GM10847 (cell line): ENCODE measurements around the gene NCK1.

ENCODE experiments used
- POLR2A ChIP-seq: IDR thresholded peaks from 2 replicates; pipeline ENCODE4 v1.6.1; 2011; ENCODE audit not compliant: insufficient read length; ENCODE audit errors: extremely low read depth

The NCK1 gene

DNA sequence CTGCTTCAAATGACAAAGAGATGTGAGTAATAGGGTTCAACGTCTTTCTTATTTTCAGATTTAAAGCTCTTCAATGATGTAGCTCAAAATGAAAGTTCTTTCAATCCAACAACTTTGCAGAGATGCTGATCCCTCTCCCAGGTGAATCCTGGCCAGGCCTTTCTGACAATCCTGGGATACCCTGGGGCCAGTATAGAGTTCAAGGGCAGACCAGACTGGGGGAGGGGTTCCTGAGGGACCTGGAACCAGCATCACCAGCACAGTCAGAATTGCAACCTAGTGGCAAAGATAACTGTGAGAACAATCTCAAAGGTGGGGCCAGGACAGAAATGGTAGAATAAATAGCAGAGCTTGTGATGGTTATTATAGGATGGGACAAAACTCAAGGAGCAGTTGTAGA, 19.7 kb upstream of the NCK1 start:
- TF ChIP-seq POLR2A = no peak

DNA sequence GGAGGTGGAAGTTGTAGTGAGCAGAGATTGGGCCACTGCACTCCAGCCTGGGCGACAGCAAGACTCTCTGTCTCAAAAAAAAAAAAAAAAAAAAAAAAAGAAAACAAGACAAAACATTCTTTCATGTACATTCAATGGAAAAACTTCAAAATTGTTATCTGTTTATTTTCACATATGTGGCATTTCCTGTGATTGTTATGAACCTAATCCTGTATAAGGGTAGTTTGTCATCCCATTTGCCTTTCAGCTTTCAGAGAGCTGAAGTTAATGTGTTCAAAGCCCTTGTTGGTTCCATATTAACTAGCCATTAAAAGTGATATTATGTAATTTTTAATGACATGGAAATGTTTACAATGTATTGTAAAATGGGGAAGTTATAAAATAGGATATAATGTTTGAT, 17.3 kb upstream of the NCK1 start:
- TF ChIP-seq POLR2A = no peak

DNA sequence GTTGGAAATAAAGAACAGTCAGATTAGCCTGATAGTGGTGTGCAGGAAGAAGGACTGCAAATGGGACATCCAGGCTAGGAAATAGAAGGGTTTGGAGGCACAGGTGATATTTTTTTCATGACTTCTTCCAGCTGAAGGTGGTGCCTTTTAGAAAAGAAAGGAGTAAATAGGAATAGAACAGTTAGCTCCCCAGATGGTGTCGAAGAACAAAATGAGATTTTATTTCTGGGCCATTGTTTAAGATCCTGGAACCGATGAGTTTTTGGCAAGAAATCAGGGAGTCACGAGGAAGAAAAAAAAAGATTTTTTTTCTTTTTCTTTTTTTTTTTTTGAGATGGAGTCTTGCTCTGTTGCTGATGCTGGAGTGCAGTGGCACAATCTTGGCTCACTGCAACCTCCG, 9.8 kb upstream of the NCK1 start:
- TF ChIP-seq POLR2A = no peak

DNA sequence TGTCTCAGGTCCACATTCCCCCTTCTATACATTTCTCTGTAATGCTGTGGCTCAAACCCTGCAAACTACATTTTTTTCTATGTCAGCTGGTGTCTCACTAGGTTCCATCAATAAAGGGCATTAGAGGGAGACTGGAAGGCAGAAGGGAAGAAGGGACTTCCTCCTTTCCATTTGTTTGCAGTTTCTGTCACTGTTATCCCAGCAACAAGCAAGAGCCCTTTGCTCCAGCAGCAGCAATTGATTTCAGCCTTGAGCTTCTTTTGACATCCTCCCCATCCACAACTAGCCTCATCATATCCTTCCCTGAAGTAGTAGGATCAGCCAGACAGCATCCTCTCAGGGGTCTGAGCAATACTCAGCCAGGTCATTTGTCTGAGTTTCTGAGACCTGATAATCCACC, 5.3 kb upstream of the NCK1 start:
- TF ChIP-seq POLR2A = no peak

DNA sequence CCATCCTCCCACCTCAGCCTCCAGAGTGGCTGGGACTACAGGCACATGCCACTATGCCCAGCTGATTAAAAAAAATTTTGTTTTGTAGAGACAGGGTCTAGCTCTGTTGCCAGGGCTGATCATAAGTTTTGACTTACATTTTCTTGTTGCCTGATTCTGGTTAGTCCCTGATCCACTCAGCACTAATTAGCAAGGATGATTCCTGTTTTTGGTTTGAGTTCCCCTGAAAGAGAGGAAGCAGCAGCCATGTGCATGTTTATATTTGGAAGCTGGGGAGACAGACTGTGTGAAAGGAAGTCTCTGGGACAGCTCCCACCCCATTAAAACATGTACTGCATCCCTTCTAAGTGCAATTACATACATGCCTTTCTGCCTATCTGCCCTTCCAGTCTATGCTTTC, 3.6 kb upstream of the NCK1 start:
- TF ChIP-seq POLR2A = no peak

DNA sequence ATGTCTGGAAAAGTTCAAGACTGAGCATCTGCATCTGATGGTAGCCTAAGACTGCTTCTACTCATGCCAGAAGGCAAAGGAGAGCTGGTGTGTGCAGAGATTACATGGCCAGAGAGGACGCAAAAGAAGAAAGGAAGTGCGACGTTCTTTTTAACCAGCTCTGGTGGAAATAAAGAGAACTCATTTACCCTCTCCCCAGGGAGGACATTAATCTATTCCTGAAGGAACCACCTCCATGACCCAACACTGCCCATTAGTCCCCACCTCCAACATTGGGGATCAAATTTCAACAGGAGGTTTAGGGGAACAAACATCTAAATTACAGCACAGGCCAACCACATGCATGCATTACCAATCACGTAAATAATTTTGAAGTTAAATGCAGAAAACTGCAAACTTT, 1.5 kb upstream of the NCK1 start:
- no peak for TF ChIP-seq POLR2A

DNA sequence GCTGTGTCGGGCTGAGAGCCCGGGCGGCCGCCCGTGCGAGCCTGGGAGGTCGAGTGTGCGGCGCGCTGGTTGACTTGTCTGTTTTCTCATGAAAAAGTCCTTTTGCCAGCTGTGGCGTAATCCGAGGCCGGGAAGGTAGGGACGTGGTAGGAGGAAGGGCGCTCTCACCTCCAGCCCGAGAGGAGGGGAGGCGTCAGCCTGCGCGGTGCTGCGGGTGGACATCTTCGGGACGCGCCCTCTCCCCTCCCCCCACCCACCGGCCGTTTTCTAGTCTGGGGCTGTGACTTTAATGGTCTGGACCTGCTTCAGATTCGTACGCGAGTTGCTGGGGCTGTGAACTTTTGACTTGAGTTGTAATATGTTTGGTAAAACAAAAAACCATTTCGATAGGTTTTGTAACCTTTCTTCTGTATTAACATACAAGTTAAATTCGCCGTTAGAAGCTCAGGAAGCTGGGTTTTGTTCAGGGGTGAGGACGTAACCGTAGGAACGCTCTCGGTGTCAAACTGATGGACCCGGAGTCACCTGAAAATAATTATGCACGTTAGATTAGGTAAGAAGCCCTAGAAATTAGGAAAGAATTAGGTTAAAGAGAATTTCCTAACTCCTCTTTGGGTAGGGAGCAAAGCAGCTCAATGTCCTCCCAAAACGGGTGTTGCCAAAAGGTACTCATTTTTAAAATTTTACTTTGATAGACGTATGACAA, 762 bp downstream of the NCK1 start:
- TF ChIP-seq POLR2A = no peak

DNA sequence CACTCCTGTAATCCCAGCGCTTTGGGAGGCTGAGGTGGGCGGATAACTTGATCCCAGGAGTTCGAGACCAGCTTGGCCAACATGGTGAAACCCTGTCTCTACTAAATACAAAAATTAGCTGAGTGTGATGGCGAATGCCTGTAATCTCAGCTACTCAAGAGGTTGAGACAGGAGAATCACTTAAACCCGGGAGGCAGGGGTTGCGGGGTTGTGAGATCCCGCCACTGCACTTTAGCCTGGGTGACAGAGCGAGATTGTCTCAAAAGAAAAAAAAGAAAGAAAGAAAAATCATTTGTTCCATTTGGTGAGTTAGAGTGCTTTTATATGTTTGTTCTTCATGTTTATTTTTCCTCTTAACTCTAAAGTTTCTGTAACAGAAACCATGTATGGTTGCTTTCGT, 7.3 kb downstream of the NCK1 start:
- TF ChIP-seq POLR2A = no peak

DNA sequence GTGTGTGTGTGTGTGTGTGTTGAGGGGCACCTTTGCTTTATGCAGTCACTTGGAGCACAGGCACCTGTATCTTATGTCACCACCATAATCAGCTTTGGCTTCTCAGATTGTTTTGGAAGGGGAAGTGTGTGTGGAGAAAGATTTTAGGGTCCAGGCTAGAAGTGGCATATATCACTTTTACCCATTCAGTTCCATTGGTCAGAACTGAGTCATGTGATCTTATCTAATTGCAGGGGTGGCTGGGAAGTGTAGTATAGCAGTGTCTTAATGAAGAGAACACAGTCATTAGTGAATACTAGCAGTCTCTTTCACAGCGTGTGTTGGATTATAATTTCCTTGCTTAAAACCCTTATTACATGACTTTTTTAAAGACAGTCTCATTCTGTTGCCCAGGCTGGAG, 20.6 kb downstream of the NCK1 start:
- no peak for TF ChIP-seq POLR2A

DNA sequence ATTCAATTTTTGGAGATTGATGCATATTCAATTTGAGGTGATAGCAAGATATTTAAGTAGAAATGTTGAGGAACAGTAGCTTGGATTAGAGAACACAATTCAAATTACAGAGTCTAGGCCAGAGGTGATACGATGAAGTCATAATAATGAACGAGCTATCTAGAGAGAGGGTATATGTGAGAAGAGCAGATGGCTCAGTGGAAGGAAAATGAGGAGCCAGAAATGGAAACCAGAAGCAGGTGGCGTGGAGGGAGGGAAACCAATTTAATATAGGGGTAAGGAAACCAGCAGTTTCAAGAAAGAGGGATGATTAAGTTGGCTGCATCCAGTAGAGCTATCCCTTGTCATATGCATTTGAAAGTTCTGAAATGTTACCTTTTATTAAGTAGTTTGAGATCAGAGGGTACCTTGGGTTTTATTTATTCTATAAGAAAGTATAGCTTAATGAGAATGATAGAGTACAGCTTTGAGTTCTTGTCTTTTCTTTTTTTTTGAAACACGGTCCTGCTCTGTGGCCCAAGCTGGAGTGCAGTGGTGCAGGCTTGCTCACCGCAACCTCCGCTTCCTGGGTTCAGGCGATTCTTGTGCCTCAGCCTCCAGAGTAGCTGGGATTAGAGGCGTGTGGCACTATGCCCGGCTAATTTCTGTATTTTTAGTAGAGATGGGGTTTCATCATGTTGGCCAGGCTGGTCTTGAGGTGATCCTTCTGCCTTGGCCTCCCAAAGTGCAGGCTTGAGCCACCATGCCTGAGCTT, 22.1 kb downstream of the NCK1 start:
- TF ChIP-seq POLR2A = no peak

DNA sequence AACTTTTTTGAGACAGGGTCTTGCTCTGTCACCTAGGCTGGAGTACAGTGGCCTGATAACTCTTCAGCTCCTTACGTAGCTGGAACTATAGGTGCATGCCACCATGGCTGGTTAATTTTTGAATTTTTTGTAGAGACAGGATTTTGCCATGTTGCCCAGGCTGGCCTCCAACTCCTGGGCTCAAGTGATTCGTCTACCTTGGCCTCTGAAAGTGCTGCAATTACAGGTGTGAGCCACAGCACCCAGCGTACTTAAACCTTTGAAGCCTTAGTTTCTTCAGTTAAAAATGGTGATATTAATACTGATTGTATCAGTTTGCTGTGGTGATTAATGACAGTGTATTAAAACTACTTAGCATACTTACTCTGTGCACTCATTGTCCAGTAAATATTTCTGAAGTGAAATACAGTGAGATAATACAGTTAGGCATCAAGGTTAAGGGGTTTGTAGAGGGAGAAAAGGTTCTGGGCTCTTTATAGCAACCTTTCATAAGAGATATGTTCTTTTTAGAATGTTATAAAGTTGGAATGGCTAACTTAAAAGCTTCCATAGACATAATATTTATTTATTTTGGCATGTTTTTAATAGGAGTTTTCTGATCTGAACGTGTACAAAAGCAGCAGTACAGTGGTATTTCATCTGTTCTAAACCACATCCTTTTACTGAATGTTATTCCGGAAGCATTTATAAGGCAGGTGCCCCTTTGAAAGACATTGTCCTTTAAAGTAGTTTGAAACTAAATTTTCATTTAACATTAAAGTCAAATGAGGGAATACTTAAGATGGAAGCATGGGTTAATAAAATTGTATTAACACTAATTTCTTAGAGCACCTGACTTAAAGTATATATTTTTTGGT, 23.6 kb downstream of the NCK1 start:
- TF ChIP-seq POLR2A = no peak

DNA sequence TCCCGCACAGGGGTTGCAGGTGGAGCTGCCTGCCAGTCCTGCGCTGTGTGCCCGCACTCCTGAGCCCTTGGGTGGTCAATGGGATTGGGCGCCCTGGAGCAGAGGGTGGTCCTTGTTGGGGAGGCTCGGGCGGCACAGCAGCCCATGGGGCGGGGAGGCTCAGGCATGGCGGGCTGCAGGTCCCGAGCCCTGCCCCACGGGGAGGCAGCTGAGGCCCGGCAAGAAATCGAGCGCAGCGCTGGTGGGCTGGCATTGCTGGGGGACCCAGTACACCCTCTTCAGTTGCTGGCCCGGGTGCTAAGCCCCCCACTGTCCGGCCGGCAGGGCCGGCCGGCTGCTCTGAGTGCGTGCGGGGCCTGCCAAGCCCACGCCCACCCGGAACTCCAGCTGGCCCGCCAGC, 27.9 kb downstream of the NCK1 start:
- no peak for TF ChIP-seq POLR2A

DNA sequence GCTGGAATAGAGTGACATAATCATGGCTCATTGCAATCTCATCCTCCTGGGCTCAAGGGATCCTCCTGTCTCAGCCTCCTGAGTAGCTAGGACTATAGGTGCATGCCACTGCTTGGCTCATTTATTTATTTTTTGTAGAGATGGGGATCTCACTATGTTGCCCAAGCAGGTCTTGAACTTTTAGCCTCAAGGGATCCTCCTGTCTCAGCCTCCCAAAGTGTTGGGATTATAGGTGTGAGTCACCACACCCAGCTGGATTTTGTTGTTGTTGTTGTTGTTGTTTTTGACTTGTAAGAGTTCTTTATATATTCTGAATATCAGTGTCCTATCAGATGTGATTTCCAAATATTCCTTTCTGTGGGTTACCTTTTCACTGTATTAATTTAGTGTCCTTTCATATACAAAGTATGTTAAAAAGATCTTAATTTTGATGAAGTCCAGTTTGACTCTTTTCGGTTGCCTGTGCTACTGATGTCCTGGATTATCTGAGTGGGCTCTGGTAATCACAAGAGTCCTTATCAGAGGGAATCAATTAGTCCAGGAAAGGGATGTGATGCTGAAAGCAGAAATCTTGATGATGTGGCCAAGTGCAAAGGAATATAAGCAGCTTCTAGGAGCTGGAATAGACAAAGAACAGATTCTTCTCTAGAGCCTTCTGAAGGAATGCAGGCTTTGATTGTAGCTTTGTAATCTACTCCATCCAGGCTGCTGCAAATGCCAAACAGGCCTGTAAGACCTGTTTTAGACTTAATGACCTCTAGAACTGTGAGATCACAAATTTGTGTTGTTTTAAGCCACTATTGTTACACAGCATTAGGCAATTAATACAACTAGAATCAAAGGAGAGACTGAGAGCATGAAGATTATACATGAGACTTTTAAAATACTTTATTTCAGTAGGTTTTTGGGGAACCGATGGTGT, 30.2 kb downstream of the NCK1 start:
- TF ChIP-seq POLR2A = no peak

DNA sequence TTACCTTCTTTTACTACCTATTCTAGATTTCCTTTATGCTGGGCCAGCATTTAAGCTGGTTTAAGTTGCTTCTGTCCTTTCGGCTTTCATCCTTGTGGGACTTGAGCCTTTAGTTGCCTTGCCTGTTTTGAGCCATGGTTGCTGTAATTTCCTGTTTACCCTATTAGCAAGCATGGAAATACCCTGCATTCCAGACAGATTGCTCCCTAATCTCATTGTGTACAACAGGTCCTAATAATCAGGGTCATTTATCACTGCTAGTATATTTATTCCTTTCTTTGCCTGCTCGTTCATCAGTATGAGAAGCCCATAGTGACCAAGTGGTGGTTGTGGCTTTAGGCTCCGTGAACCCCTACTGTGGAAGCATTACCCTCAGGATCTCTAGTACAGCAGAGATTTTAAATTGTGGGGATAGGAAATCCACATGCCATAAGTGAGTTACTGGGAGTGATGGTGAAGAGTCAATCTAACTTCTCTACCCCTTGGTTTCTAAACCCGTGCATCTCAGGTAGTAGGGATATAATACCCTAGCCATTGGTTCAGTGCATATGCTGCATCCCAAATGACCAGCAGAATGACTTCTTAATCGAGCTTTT, 31.9 kb downstream of the NCK1 start:
- no peak for TF ChIP-seq POLR2A

DNA sequence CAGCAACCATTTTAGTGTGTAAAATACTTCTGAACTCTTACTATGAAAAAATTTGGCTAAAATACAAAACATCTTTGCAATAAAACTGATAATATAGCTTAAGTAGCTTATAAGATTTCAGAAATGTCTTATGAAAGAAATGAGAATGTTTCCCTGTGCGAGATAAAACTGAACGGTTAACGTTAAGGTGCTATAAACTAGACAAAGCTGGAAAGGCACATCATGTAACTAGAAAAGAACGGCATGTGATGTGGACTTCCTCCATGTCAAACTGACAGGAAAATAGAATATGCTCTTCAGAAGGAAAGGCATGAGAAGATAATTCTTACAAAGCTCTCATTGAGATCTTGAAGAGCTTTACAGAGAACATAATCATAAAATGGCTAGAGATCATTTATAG, 36.5 kb downstream of the NCK1 start:
- TF ChIP-seq POLR2A = no peak

DNA sequence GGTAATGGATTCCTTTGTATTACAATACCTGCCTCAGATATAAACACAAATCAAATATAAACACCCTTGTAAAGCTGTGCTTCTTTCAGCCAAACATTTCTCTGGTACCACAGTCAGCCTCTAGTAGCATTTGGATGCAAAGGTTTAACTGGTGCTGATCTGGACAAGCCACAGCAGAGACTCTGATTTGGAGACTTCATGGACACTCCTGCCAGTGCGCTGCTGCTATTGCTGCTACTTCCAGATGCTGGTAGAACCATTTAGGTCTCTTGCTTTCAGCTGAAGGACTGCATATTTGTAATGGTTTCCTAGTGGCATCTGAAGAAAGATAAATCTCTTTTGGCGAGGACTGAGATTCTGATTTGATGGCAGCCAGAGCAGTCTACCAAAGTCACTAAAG, 36.9 kb downstream of the NCK1 start:
- TF ChIP-seq POLR2A = no peak
